GM12892 (cell line): Measurements from ENCODE around the gene TTC22.

ENCODE experiments used
- POLR2A ChIP-seq: IDR thresholded peaks from 2 replicates; pipeline ENCODE4 v1.6.1; 2011; ENCODE audit warnings: low read depth, low read length, control low read depth
- POLR2AphosphoS5 ChIP-seq: IDR thresholded peaks from 2 replicates; pipeline ENCODE4 v1.6.1; 2011; ENCODE audit warnings: low read depth, low read length, control low read depth

DNA sequence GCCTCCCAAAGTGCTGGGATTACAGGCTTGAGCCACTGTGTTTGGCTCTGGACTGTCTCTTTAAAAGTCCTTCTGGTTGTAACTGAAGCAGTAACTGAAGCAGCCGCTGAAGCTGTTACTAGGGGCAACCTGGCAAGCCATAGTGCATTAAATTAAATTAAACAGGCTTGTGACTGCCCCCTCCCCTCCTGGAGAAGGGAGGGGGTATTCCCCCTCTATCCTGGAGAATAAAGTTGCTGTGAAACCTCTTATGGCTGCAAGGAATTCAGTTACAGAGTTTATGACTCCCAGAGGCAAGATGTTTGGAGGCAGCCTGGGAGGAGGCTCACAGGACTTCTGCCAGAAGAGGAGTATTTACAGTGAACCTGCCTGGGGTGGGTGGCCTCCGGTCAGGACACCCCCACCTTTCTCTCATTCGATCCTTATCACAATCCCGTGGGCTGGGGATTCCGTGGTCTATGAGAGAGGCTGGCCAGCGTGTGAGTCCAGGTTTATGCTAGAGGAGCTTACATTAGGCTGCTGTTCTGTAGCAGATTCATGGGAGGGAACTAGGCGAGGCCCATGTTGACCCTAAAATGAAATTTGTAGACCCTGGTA is 8.3 kb downstream of the TTC22 start:
- no peak for TF ChIP-seq POLR2A
- TF ChIP-seq POLR2AphosphoS5 = no peak
